ENCODE results near the gene ADCY2. TPM values are rescaled to one million over a fixed set of nuclear protein-coding genes. Genes with fewer than 3 reads are reported as not detected.

Gene ADCY2
- total RNA-seq, 2 donors from 2014 or later, result not detected

DNA sequence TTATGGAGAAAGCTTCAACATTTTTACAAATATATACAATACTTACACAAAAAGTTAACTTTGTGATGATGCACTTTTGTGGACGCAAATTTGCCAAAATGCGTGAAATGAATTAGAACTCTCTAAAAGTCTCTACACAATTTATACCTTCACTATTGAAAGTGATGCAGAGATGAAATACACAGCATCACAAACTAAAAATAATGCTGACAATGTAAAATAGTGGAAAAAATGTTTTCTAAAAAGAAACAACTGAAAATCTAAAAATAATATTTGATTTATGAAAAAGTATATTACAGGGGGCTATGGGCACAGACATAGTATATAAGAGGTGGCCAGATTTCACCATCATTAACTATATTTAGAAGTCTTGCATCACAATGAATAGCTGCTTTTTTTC lies 188.8 kb downstream of the ADCY2 start:
- Mint-ChIP-seq H3K4me1 (ENCODE audit: low read depth in 2 of 2) (no peaks in the 10 kb centered on the region), H3K36me3 (no peaks in the 10 kb centered on the region), H3K4me3 (no peak overlapping the region), H3K27ac (no peak overlapping the region), H3K27me3 (no peaks in the 10 kb centered on the region), H3K9me3 (no peaks in the 10 kb centered on the region)
- ATAC-seq (no peak), DNase-seq (ENCODE audit: low spot score) (no peak)

GRCh38 chr5:7585807-7586206 lies 189.9 kb downstream of the ADCY2 start:
- Mint-ChIP-seq H3K27me3 (no peaks in the 10 kb centered on the region), H3K4me3 (no peak overlapping the region), H3K27ac (no peak overlapping the region), H3K9me3 (no peaks in the 10 kb centered on the region), H3K36me3 (no peaks in the 10 kb centered on the region), H3K4me1 (ENCODE audit: low read depth in 2 of 2) (no peaks in the 10 kb centered on the region)
- no peak for ATAC-seq
- no peak for DNase-seq (ENCODE audit: low spot score)

DNA sequence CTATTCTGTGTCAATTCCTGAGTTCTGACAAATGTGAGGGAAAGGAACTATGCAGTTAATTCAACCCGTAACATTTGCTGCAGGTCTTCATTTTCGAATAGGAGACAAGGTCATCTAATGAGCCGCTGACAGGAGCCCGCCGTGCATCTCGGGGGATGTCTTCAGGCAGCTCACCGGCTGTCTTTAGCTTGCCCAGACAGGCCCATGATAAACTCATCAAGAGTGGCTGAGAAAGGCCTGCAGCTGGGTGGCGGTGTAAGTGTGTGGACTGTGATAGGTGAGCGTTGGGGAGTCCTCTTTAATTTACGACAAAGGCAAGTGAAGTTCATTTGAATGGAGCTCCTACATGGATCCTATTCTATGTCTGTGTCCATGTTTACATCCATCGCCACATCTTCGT lies 190.5 kb downstream of the ADCY2 start:
- no peak overlapping the region for H3K27ac Mint-ChIP-seq
- H3K27me3 Mint-ChIP-seq, result no peaks in the 10 kb centered on the region
- no peaks in the 10 kb centered on the region for H3K4me1 Mint-ChIP-seq (ENCODE audit: low read depth in 2 of 2)
- ATAC-seq (no peak), DNase-seq (ENCODE audit: low spot score) (no peak)
- no peaks in the 10 kb centered on the region for H3K36me3 Mint-ChIP-seq
- H3K4me3 Mint-ChIP-seq, result no peak overlapping the region
- H3K9me3 Mint-ChIP-seq, result no peaks in the 10 kb centered on the region

GRCh38 chr5:7589800-7590199 lies 193.9 kb downstream of the ADCY2 start:
- H3K4me3 Mint-ChIP-seq, result no peak overlapping the region
- H3K9me3 Mint-ChIP-seq, result no peaks in the 10 kb centered on the region
- H3K4me1 Mint-ChIP-seq (ENCODE audit: low read depth in 2 of 2), result no peaks in the 10 kb centered on the region
- no peak for ATAC-seq
- H3K27ac Mint-ChIP-seq, result no peak overlapping the region
- no peaks in the 10 kb centered on the region for H3K36me3 Mint-ChIP-seq
- no peak for DNase-seq (ENCODE audit: low spot score)
- no peaks in the 10 kb centered on the region for H3K27me3 Mint-ChIP-seq

DNA sequence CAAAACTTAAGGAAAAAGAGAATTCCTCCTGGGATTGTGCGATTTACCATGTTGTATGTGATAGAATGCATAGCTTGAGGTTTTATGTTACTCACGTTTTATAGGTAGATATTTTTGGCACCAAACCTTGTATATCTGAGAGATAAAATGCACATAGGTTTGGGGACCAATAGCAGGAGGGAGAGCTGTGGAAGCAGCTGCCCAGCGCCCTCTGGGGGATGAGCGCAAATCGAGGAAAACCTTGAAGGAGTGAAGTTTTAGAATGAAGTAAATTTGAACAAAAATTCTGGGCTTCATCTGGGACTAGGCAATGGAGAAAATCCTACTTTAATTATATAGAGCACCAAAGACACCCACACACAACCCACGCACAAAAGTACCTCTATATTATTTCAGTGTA lies 197.0 kb downstream of the ADCY2 start:
- Mint-ChIP-seq H3K36me3 (no peaks in the 10 kb centered on the region), H3K4me1 (ENCODE audit: low read depth in 2 of 2) (no peaks in the 10 kb centered on the region), H3K4me3 (no peak overlapping the region), H3K27me3 (no peaks in the 10 kb centered on the region), H3K9me3 (no peaks in the 10 kb centered on the region), H3K27ac (no peak overlapping the region)
- ATAC-seq (no peak), DNase-seq (ENCODE audit: low spot score) (no peak)

- peaks cover 14% of the 10 kb centered on the region for H3K9me3 Mint-ChIP-seq
- no peaks in the 10 kb centered on the region for H3K4me1 Mint-ChIP-seq (ENCODE audit: low read depth in 2 of 2)
- H3K27ac Mint-ChIP-seq, result no peak overlapping the region
These were observed 201.2 kb downstream of the ADCY2 start for GRCh38 chr5:7597059-7597642.

DNA sequence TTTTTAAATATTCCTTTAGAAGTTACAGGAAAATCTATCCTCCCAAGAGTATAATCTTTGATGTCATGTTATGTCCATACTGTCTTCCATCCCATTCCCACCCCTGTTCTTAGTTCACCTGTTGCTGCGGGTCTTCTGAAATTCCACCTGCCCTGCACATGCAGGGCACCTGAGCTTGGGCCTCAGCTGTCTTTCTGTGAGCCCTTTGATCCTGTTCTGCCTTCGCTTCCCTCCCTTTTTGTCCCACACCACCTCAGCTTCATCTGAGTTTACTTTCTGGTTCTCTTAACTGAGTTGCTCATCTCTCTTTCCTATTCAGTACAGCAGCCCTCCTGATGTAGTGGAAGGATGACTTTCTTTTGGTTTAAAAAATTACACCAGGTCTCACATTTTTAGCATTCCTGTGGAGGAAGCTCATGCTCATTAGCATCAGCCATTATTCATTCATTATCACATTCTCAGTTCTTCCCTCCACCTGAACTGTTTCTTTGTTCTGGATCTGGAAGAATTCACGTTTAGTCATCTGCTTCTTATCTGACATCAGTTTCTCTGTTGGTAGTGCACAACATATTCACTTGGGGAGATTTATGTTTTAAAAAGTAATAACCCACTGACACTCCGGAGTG lies 211.0 kb downstream of the ADCY2 start:
- Mint-ChIP-seq H3K27ac (no peak overlapping the region), H3K4me1 (ENCODE audit: low read depth in 2 of 2) (no peaks in the 10 kb centered on the region), H3K9me3 (peaks cover 18% of the 10 kb centered on the region), H3K4me3 (no peak overlapping the region), H3K27me3 (no peaks in the 10 kb centered on the region), H3K36me3 (peaks cover 4% of the 10 kb centered on the region)
- no peak for ATAC-seq
- DNase-seq (ENCODE audit: low spot score), result no peak

More at GRCh38 chr5:7597059-7597642, 201.2 kb downstream of the ADCY2 start:
- H3K4me3 Mint-ChIP-seq, result no peak overlapping the region
- no peaks in the 10 kb centered on the region for H3K36me3 Mint-ChIP-seq
- H3K27me3 Mint-ChIP-seq, result no peaks in the 10 kb centered on the region
- DNase-seq (ENCODE audit: low spot score) (no peak), ATAC-seq (no peak)

- no peak overlapping the region for H3K27ac Mint-ChIP-seq
- DNase-seq (ENCODE audit: low spot score), result no peak
- no peaks in the 10 kb centered on the region for H3K4me1 Mint-ChIP-seq (ENCODE audit: low read depth in 2 of 2)
- H3K27me3 Mint-ChIP-seq, result no peaks in the 10 kb centered on the region
- peaks cover 4% of the 10 kb centered on the region for H3K36me3 Mint-ChIP-seq
- no peak overlapping the region for H3K4me3 Mint-ChIP-seq
- ATAC-seq, result no peak
- peaks cover 14% of the 10 kb centered on the region for H3K9me3 Mint-ChIP-seq
These were observed 212.8 kb downstream of the ADCY2 start for GRCh38 chr5:7608772-7609171.

GRCh38 chr5:7609726-7610125 lies 213.8 kb downstream of the ADCY2 start:
- DNase-seq (ENCODE audit: low spot score) (no peak), ATAC-seq (no peak)
- Mint-ChIP-seq H3K36me3 (peaks cover 4% of the 10 kb centered on the region), H3K27ac (no peak overlapping the region), H3K4me1 (ENCODE audit: low read depth in 2 of 2) (no peaks in the 10 kb centered on the region), H3K4me3 (no peak overlapping the region), H3K9me3 (peaks cover 14% of the 10 kb centered on the region), H3K27me3 (no peaks in the 10 kb centered on the region)

GRCh38 chr5:7610531-7611177 lies 214.7 kb downstream of the ADCY2 start:
- Mint-ChIP-seq H3K4me1 (ENCODE audit: low read depth in 2 of 2) (no peaks in the 10 kb centered on the region), H3K9me3 (peaks cover 14% of the 10 kb centered on the region), H3K4me3 (no peak overlapping the region), H3K27me3 (no peaks in the 10 kb centered on the region), H3K36me3 (peaks cover 4% of the 10 kb centered on the region), H3K27ac (no peak overlapping the region)
- no peak for DNase-seq (ENCODE audit: low spot score)
- no peak for ATAC-seq

DNA sequence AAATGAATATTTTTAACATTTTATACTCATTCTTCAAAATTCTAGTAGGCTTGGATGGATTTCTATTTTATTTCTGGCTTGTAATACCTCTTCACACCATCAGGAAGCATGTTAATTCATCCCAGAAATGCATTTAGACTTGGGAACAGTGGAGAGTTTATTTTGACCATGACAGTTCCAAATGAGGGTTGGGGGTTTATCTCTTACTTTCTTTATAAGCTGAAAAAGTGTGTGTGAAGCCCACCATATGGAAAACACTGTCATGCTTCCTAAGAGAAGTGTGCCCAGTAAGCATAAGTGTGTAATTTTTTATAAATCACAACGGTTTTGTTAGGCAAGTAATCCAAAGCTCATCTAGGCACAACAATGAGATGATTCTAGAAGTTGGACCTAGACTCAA lies 215.6 kb downstream of the ADCY2 start:
- Mint-ChIP-seq H3K27me3 (no peaks in the 10 kb centered on the region), H3K4me3 (no peak overlapping the region), H3K27ac (no peak overlapping the region), H3K9me3 (peaks cover 14% of the 10 kb centered on the region), H3K4me1 (ENCODE audit: low read depth in 2 of 2) (no peaks in the 10 kb centered on the region), H3K36me3 (peaks cover 4% of the 10 kb centered on the region)
- ATAC-seq (no peak), DNase-seq (ENCODE audit: low spot score) (no peak)

DNA sequence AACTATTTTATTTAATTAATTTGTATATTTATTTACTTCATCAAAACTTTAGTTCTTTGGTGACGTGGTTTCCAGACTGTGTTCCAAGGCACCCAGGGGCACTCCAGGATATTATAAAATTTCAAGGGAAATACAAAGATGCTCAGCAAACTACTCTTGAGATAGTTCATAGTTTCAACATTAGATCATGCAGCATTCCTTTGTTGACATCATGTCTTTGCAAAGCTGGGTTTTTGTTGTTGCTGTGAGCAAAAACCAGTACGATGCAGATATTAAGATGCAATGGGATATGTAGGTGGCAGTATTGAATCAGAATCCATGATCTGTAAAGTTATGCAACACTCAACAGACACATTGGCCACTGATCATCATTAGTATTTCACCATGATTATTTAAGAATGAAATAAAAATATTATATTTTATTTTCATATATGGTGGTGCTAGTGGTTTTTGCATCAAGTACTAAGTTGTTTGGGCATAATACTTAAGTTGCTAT lies 219.7 kb downstream of the ADCY2 start:
- no peaks in the 10 kb centered on the region for H3K36me3 Mint-ChIP-seq
- H3K4me3 Mint-ChIP-seq, result no peak overlapping the region
- H3K4me1 Mint-ChIP-seq (ENCODE audit: low read depth in 2 of 2), result no peaks in the 10 kb centered on the region
- ATAC-seq (no peak), DNase-seq (ENCODE audit: low spot score) (no peak)
- no peaks in the 10 kb centered on the region for H3K27me3 Mint-ChIP-seq
- H3K27ac Mint-ChIP-seq, result no peak overlapping the region
- H3K9me3 Mint-ChIP-seq, result peaks cover 3% of the 10 kb centered on the region

DNA sequence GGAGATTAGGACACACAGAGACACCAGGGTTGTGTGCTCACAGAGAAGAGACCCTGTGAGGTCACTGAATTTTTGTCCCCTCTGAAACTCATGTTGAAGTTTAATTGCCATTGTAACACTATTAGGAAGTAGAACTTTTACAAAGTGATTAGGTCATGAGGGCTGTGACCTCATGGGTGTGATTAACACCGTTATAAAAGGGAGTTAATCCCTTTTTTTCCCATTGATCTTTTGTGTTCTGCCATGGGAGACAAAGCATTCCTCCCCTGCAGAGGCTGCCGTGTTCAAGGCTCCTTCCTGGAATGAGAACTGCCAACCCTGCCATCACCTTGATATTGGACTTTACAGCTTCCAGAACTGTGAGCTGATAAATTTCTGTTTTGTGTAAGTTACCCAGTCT lies 221.0 kb downstream of the ADCY2 start:
- Mint-ChIP-seq H3K4me1 (ENCODE audit: low read depth in 2 of 2) (no peaks in the 10 kb centered on the region), H3K4me3 (no peak overlapping the region), H3K9me3 (peaks cover 3% of the 10 kb centered on the region), H3K36me3 (no peaks in the 10 kb centered on the region), H3K27ac (no peak overlapping the region), H3K27me3 (no peaks in the 10 kb centered on the region)
- ATAC-seq (no peak), DNase-seq (ENCODE audit: low spot score) (no peak)

DNA sequence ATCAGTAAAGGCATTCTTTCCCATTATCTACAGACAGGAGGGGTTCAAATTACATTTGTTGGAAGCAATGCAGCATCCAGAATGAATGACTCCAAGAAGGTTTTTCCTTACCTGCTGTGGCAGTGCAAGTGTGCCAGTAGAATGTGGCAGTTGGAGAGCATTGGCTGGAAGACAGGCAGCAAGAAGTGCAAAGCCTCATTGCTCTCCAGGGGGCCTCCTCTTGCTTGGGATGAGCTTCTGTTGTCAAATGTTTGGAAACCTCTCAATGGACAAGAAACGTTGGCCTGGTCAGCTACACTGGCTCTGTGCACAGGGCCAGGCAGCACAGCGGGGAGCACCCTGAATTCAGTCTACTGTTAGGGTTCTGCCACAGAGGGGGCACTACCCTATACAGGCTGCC lies 226.6 kb downstream of the ADCY2 start:
- Mint-ChIP-seq H3K9me3 (peaks cover 11% of the 10 kb centered on the region), H3K27ac (no peak overlapping the region), H3K36me3 (no peaks in the 10 kb centered on the region), H3K27me3 (no peaks in the 10 kb centered on the region), H3K4me1 (ENCODE audit: low read depth in 2 of 2) (no peaks in the 10 kb centered on the region), H3K4me3 (no peak overlapping the region)
- ATAC-seq (no peak), DNase-seq (ENCODE audit: low spot score) (no peak)

Measured in natural killer cell treated with Interleukin-12 subunit alpha and Interleukin-12 subunit beta and Interleukin-15 and Interleukin-18, amount 100 ng/mL, for 72 hours (primary cell).